Activated CD4-positive, alpha-beta T cell treated with anti-CD3 and anti-CD28 coated beads, Interleukin-2, amount 10 ng/mL, durations not matched to agents 7 days and 5 days (primary cell): ENCODE data around the gene SEC16A. TPM values are rescaled to one million over a fixed set of nuclear protein-coding genes. Genes with fewer than 3 reads are reported as not detected.

ENCODE experiments used
- CTCF ChIA-PET: fragments of 350-600 bp; sonication (Branson Sonifier 250); formaldehyde crosslinking; loops from one replicate; lab custom pipeline; 2021; ENCODE audit warnings: antibody characterized with exemption; lab: Charles Lee
- POLR2A ChIA-PET: fragments of 350-600 bp; sonication (Branson Sonifier 250); formaldehyde crosslinking; loops from one replicate; lab custom pipeline; 2021; ENCODE audit warnings: antibody characterized with exemption; lab: Charles Lee
- DNase-seq: peaks from one replicate; pipeline ENCODE4 v3.0.0-alpha.2; 2020
- H3K27ac Mint-ChIP-seq: one replicate; pipeline ENCODE4 v1.8.0; 2021; ENCODE audit warnings: mild to moderate bottlenecking, moderate library complexity, mixed read lengths
- H3K27me3 Mint-ChIP-seq: one replicate; pipeline ENCODE4 v1.8.0; 2021; ENCODE audit warnings: mixed read lengths
- H3K36me3 Mint-ChIP-seq: one replicate; pipeline ENCODE4 v1.8.0; 2021; ENCODE audit warnings: low read depth, mixed read lengths
- H3K4me1 Mint-ChIP-seq: one replicate; pipeline ENCODE4 v1.8.0; 2021; ENCODE audit warnings: mixed read lengths
- H3K4me3 Mint-ChIP-seq: one replicate; pipeline ENCODE4 v1.8.0; 2021; ENCODE audit warnings: mild to moderate bottlenecking, moderate library complexity, mixed read lengths
- H3K9me3 Mint-ChIP-seq: one replicate; pipeline ENCODE4 v1.8.0; 2021; ENCODE audit warnings: mixed read lengths
- total RNA-seq, 2 experiments: library from RNA; stranded (reverse); gene quantifications; one replicate each; pipeline ENCODE4 v1.2.3, GENCODE V29; 2021

The SEC16A gene
- total RNA-seq, 2 experiments from 2014 or later = 72.1 to 74.5 TPM

- Mint-ChIP-seq H3K9me3 (no peaks in the 10 kb centered on the region), H3K36me3 (peaks cover 22% of the 10 kb centered on the region), H3K4me1 (peaks cover 20% of the 10 kb centered on the region), H3K4me3 (no peak overlapping the region), H3K27ac (peak overlapping the region; percentile 4), H3K27me3 (no peaks in the 10 kb centered on the region)
- CTCF ChIA-PET = no interaction called here
- POLR2A ChIA-PET = no interaction called here
- no peak for DNase-seq
These were observed 41.1 kb downstream of the SEC16A start for GRCh38 chr9:136441681-136442245.

GRCh38 chr9:136441191-136441680 lies 41.6 kb downstream of the SEC16A start:
- CTCF ChIA-PET = interaction anchor here (1.1 to 1.3 kb wide), 2 partner anchors 36 to 47 kb away, joined by 3 read pairs; no protein-coding TSS in a partner anchor
- POLR2A ChIA-PET = no interaction called here
- H3K36me3 Mint-ChIP-seq = peaks cover 19% of the 10 kb centered on the region
- no peaks in the 10 kb centered on the region for H3K27me3 Mint-ChIP-seq
- no peaks in the 10 kb centered on the region for H3K9me3 Mint-ChIP-seq
- peaks cover 24% of the 10 kb centered on the region for H3K4me1 Mint-ChIP-seq
- H3K4me3 Mint-ChIP-seq = no peak overlapping the region
- H3K27ac Mint-ChIP-seq = peak overlapping the region; percentile 4
- DNase-seq = no peak

GRCh38 chr9:136439481-136440408 lies 43.1 kb downstream of the SEC16A start, which contains the start of gene INPP5E:
Gene INPP5E, minus strand, starts transcription at chr9:136439845. Its CDS starts 426 bp downstream, at chr9:136439419.
- ChIA-PET POLR2A (interaction anchor here (0.7 kb wide), 1 partner anchor 472 kb away, joined by 3 read pairs; no protein-coding TSS in a partner anchor), CTCF (interaction anchor here (0.9 to 1.3 kb wide), 3 partner anchors 19 to 48 kb away, joined by 3 read pairs; no protein-coding TSS in a partner anchor)
- H3K27me3 Mint-ChIP-seq = no peaks in the 10 kb centered on the region
- DNase-seq = peak; percentile 78
- H3K36me3 Mint-ChIP-seq = peaks cover 17% of the 10 kb centered on the region
- peak within 1 kb of the TSS; percentile 19 for H3K27ac Mint-ChIP-seq
- no peaks in the 10 kb centered on the region for H3K9me3 Mint-ChIP-seq
- H3K4me1 Mint-ChIP-seq = peaks cover 26% of the 10 kb centered on the region
- H3K4me3 Mint-ChIP-seq = peak within 1 kb of the TSS; percentile 82

DNA sequence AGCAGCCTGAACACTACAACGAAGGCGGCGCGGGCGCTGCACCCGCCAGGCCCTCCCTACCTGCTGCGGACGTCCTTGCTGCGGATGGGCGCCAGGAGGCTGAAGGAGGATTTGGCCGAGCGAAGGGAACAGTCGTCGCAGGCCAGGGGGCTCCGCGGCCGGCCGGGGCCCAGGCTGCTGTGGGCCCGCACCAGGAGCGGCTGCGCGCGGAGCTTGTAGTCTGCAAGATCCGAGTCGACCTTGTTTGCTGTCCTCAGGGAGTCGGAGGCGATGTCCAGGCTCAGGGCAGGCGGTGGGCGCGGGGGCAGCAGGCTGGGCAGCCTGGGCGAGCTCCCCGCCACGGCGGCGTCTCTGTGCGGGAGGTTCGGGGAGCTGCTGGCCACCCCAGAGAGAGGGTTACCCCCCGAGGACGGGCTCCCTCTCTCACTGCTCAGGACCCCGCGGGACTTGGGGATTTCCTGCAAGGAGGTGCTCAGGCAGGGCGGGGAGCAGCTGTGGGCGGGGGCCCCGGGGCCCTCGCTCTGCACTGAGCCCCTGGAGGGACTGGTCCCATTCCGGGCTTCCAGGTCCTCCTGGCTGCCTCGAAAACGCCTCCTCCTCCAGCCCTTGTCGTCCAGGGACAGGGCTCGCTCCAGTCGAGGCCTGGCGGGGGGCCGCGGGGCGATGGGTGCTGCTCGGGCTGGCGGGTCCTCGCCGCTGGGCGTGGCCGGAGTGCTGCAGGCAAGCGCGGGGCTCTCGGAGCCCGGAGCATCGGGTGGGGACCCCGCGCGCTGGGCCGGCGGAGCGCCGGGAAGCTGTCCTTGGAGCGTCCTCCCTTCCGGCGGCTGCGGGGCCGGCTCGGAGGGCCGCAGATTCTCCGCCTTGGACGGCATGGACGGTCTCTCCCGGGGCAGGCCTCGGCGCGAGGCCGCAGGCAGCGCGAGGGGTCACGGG lies 44.0 kb downstream of the SEC16A start:
- POLR2A ChIA-PET = no interaction called here
- H3K36me3 Mint-ChIP-seq = peaks cover 13% of the 10 kb centered on the region
- peak overlapping the region; percentile 82 for H3K4me3 Mint-ChIP-seq

DNA sequence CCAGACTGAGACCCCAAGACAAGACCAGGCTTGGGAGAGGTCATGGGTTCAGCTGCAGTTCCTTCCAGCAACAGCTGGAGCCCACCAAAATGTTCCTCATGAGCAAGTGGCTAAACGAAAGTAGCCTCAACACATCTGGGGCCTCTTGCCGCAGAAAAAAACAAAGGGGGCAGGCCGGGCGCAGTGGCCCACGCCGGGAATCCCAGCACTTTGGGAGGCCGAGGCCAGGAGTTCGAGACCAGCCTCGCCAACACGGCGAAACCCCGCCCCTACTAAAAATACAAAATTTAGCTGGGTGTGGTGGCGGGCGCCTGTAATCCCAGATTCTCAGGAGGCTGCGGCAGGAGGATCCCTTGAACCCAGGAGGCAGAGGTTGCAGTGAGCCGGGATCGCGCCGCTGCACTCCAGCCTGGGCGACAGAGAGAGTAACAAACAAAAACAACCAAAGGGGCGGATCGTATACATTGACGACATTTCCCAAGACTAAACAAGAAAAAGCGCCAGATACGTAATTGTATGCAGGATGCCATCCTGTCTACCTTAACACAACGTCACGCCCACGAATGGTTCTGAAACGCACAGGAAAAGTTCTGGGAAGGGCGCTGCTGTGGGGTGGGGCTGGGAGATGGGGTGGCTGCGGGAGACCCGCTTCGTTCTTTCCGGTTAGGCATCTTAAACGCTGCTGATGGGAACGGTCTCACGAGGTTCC lies 44.8 kb downstream of the SEC16A start:
- CTCF ChIA-PET = interaction anchor here (0.7 kb wide), 1 partner anchor 15 kb away, joined by 3 read pairs; no protein-coding TSS in a partner anchor
- H3K27ac Mint-ChIP-seq = peak overlapping the region; percentile 85
- no peaks in the 10 kb centered on the region for H3K9me3 Mint-ChIP-seq

More for the DNA sequence above, 44.0 kb downstream of the SEC16A start:
- no peaks in the 10 kb centered on the region for H3K27me3 Mint-ChIP-seq
- no peaks in the 10 kb centered on the region for H3K9me3 Mint-ChIP-seq
- H3K4me1 Mint-ChIP-seq = peaks cover 26% of the 10 kb centered on the region
- CTCF ChIA-PET = interaction anchor here (0.7 to 0.8 kb wide), 2 partner anchors 15 to 32 kb away, joined by 3 read pairs; no protein-coding TSS in a partner anchor
- H3K27ac Mint-ChIP-seq = peak overlapping the region; percentile 85
- peak; percentile 59 for DNase-seq

GRCh38 chr9:136437430-136437829 lies 45.4 kb downstream of the SEC16A start:
- Mint-ChIP-seq H3K4me3 (peak overlapping the region; percentile 82), H3K9me3 (no peaks in the 10 kb centered on the region), H3K27me3 (no peaks in the 10 kb centered on the region), H3K36me3 (peaks cover 3% of the 10 kb centered on the region), H3K4me1 (peaks cover 26% of the 10 kb centered on the region), H3K27ac (peak overlapping the region; percentile 13)
- DNase-seq = no peak
- ChIA-PET CTCF (interaction anchor here (1.4 kb wide), 1 partner anchor 13 kb away, joined by 4 read pairs; no protein-coding TSS in a partner anchor), POLR2A (no interaction called here)

More for the DNA sequence above, 44.8 kb downstream of the SEC16A start:
- peak; percentile 12 for DNase-seq
- Mint-ChIP-seq H3K4me3 (peak overlapping the region; percentile 82), H3K27me3 (no peaks in the 10 kb centered on the region), H3K36me3 (peaks cover 9% of the 10 kb centered on the region), H3K4me1 (peaks cover 26% of the 10 kb centered on the region)
- POLR2A ChIA-PET = no interaction called here

DNA sequence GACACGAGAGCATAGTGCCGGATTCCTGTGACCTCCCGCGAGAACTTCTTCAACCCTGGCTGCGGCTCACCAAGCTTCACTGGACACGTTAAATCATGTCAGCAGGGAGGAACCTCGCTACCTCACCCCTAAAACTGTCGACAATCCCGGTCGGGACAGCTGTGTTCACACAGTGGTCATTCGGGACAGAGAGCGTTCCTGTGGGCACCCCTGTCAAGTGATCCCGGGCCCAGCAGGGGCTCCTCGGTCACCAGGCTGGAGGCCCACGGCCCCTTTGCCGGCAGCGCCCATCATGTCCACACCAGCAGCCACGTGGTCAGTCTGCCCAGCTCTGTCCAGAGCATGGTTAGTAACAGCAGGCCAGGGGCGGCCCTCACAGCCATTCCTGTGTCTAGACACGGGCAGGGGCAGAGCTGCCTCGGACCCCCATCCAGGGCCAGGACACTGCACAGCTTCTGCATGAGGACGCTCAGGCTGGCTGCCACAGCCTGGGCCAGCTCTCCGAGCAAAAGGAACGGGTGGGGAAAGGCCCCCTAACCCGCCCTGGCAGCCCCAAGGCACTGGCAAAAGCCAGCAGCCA lies 46.7 kb downstream of the SEC16A start:
- Mint-ChIP-seq H3K36me3 (no peaks in the 10 kb centered on the region), H3K9me3 (no peaks in the 10 kb centered on the region), H3K27ac (no peak overlapping the region), H3K4me1 (peaks cover 26% of the 10 kb centered on the region), H3K4me3 (no peak overlapping the region), H3K27me3 (no peaks in the 10 kb centered on the region)
- DNase-seq = no peak
- ChIA-PET CTCF (interaction anchor here (1.4 kb wide), 1 partner anchor 12 kb away, joined by 4 read pairs; no protein-coding TSS in a partner anchor), POLR2A (no interaction called here)

DNA sequence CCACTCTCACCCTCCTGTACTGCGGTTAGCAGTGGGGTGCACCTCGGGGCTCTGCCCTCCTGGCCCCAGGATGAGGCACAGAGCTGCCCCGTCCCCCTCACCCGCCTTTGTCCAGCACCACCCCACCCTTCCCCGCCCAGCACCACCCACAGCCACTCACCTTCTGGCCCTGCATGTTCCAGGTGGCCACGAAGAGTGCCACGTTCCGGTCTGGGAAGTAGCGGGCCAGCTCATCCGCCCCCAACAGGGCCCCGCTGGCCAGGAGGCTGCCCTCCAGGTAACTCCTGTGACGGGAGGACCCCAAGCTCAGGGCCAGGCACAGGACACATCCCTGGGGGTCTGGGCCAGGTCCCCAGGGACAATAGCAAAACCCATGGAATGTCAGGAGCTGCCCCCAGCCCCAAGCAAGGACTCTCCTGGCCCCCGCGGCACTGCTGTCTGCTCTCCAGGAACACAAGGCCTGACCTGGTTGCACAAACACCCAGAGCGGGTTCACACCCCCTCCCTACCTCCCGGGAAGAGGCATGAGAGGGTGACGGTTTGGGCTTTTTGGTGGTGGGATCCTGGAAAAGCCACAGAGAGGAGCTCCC lies 48.2 kb downstream of the SEC16A start:
- CTCF ChIA-PET = interaction anchor here (1.0 kb wide), 1 partner anchor 9 kb away, joined by 3 read pairs; no protein-coding TSS in a partner anchor
- no peaks in the 10 kb centered on the region for H3K36me3 Mint-ChIP-seq
- no peaks in the 10 kb centered on the region for H3K27me3 Mint-ChIP-seq
- DNase-seq = no peak
- H3K27ac Mint-ChIP-seq = no peak overlapping the region
- H3K4me1 Mint-ChIP-seq = peaks cover 22% of the 10 kb centered on the region
- POLR2A ChIA-PET = no interaction called here
- H3K4me3 Mint-ChIP-seq = no peak overlapping the region
- no peaks in the 10 kb centered on the region for H3K9me3 Mint-ChIP-seq

GRCh38 chr9:136433849-136434579 lies 48.8 kb downstream of the SEC16A start:
- no peak overlapping the region for H3K4me3 Mint-ChIP-seq
- no peak overlapping the region for H3K27ac Mint-ChIP-seq
- H3K36me3 Mint-ChIP-seq = peaks cover 3% of the 10 kb centered on the region
- H3K4me1 Mint-ChIP-seq = peaks cover 22% of the 10 kb centered on the region
- POLR2A ChIA-PET = no interaction called here
- no peaks in the 10 kb centered on the region for H3K27me3 Mint-ChIP-seq
- H3K9me3 Mint-ChIP-seq = no peaks in the 10 kb centered on the region
- no peak for DNase-seq
- CTCF ChIA-PET = no interaction called here

DNA sequence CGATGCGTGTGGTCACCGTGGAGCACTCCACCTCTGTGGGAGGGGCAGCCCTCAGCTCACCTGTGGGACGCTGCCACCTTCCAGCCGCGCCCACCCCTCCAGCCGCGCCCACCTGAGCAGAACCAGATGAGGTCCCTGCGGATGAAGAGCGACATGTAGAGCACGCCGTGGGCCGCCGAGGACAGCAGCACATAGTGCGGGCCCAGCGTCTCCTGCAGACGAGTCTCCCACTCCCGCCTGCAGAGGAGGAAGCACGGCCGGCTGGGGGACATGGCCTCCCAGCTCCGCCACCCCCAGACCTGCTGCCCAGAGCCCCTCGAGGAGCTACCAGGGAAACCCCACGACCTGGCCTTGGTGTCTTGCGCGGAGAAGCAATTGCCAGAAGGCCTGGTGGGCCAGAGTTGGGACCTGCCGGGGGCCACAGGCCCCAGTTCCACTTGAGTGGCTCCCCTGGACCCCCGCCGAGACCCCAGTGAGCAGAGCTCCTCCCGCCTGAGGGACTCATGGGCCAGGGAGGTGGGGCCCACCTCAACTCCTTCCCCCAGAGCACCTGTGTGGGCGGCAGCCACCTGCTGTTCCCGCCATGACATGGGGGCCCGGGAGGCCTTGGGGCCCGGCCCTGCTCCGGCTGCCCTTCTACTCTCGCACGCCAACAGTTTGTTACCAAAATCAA lies 49.7 kb downstream of the SEC16A start:
- DNase-seq = no peak
- ChIA-PET CTCF (no interaction called here), POLR2A (no interaction called here)
- Mint-ChIP-seq H3K36me3 (peaks cover 6% of the 10 kb centered on the region), H3K4me3 (no peak overlapping the region), H3K27ac (no peak overlapping the region), H3K9me3 (no peaks in the 10 kb centered on the region), H3K4me1 (peaks cover 19% of the 10 kb centered on the region), H3K27me3 (no peaks in the 10 kb centered on the region)
